Heart left ventricle (tissue), 13 donors: ENCODE measurements around the gene SLC12A4.

ENCODE experiments used
- CTCF ChIP-seq, 12 donors: fragments of 200-600 bp; sonication (generic) in 4 of 12; IDR thresholded peaks; one replicate each; pipeline versions ENCODE4 v1.5.0 to v1.8.0; 2018 to 2022; ENCODE audit warnings: antibody characterized with exemption in 12 of 12, mild to moderate bottlenecking in 5 of 12
- POLR2A ChIP-seq, 2 donors: fragments of 450-650 bp; IDR thresholded peaks; one replicate each; pipeline ENCODE4 v1.6.1; 2017; ENCODE audit warnings: antibody characterized with exemption in 2 of 2, mild to moderate bottlenecking in 2 of 2, moderate library complexity in 2 of 2
- donor health status: ischemic (EF 13 %, LVEDD 7.1; RV severe dilation, severe dysfunction).
- donor health status: DM: no; HTN: yes; CAD: no.
- donor health status: DM: no; HTN: no; CAD: no.
- donor health status: ischemic (EF 25% LVEDD 6.9; RV normal size, moderate dysfunction).
- donor health status: ischemic (EF 25% LVEDD 5.7; RV mildly dilated, moderate dysfunction).
- donor health status: ischemic (EF 35%, LVEDD 5.7; RV mildly dilated, moderate dysfunction).
- donor health status: nonischemic (EF 11% LVEDD 7.7; RV severe dilation, severe dysfunction).
- donor health status: DM: yes; HTN: yes; CAD: no.
- donor health status: PGD.
- donor health status: ischemic (EF 29% LVEDD 5.4; RV normal size, mild dysfunction).
- donor health status: nonischemic (EF 23%, LVEDD 6.1; RV moderate dilation, normal function).

DNA sequence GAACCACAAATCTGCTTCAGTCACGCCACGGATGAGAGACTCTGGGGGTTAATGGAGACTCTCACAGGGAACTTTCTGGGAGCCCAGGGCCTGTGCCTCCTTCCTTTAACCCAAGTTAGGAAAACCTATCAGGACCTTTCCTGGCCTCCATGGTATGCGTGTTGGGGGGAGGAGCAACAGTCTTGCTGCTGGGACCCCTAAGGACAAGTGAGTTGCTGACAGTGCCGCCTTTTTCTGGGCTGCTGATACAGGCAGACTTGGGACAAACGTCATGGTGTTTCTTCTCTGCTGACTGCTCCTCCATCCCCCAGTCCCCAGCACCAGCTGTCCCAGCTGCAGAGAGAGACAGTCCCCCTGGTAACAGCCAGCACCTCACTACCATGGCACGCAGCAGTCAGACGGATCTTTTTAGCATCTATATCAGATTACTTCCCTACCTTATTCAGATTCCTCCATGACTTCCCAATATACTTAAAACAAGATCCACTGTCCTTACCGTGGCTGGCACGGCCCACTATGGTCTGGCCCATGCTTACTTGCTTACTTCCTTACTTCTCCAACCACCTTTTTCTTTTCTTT lies 40.8 kb upstream of the SLC12A4 start:
- TF ChIP-seq CTCF (IDR thresholded peaks at IDR 0.05) (no peak), POLR2A (IDR thresholded peaks at IDR 0.05) (no peak)
